ENCODE data around the gene APOF.
"Not testable (repeated sequence)": the region's sequence is repeated elsewhere in the genome, so short reads cannot be mapped to it uniquely, and the experiment has no call there.

APOF gene

GRCh38 chr12:56330936-56331490 lies 31.6 kb downstream of the APOF start:
- DNase-seq: no peak

DNA sequence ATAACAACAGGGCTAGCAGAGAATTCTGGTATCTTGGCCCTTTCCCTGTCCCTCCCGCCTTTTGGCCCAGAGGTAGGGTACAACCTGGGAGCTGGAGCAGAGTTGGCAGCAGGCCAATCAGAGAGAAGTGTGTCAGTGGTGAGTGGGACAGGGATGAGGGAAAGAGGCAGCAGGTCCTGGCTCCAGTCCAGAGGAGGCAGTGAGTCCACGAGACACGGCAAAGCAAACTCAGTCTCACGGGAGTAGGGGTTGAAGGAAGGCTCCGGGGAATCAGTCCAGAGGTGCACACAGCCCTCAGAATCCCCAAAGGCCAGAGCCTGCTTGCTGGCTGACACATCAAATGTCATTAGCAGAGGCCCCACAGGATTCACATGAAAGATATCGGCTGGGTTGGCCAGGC lies 36.1 kb downstream of the APOF start:
- DNase-seq: no peak

GRCh38 chr12:56326126-56326525 lies 36.5 kb downstream of the APOF start:
- no peak for DNase-seq

GRCh38 chr12:56324206-56324605 lies 38.5 kb downstream of the APOF start:
- no peak for DNase-seq

GRCh38 chr12:56321610-56322009 lies 41.0 kb downstream of the APOF start:
- DNase-seq: not testable (repeated sequence)

DNA sequence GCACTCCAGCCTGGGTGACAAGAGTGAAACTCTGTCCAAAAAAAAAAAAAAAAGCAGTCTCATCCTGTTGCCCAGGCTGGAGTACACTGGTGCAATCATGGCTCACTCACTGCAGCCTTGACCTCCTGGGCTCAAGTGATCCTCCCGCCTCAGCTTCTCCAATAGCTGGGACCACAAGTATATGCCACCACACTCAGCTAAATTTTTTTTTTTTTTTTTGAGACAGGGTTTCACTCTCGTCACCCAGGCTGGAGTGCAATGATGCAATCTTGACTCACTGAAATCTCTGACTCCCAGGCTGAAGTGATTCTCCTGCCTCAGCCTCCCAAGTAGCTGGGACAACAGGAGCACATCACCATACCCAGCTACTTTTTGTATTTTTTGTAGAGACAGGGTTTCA lies 41.6 kb downstream of the APOF start:
- DNase-seq: peak; percentile 30

- DNase-seq: no peak
These were observed 45.0 kb downstream of the APOF start for GRCh38 chr12:56317675-56318074.

DNA sequence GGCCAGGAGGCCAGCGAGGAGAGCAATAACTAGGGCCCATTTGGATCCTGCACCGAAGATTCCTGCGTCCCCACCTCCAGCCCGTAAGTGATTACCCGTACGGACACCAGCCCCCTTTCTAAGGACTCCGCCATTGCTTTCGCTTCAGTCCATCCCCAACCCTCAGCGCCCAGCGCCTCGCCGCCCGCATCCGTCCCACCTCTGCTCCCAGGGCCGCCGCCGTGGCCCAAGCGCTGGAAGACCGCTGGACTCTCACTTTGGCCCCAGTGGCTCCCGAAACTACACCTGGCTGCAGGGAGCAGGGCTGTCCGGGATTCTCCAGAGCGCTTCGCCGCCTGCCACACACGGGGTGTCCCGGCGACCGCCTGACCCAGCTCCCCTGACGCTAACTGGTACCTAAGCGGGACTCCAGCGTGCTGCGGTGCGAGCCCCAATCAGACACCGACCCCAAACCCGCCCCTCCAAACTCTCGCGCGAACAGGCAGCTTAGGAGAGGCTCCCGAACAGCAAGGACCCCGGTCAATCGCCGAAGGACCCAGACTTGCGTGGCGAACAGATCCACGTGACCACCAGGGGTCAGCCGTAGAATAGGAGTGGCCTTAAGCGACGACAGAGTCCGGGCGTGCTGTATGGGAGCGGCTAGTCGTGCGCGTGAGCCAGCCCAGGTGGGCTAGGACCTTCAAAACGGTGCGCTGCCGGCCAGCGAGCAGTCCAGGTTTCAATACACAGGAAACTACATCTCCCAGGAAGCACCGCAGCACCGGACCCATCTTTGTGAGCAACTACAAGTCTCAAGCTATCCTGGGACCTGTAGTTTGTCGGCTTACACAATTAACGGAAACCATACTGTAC lies 46.8 kb downstream of the APOF start, which contains the start of gene CNPY2:
TSS of gene CNPY2 (minus strand) at position 367 of the 852 bp plus-strand sequence. CDS start 771 bp downstream, outside the sequence.
- DNase-seq: peak; percentile 98

GRCh38 chr12:56315249-56315621 lies 47.4 kb downstream of the APOF start:
- DNase-seq: peak; percentile 11

DNA sequence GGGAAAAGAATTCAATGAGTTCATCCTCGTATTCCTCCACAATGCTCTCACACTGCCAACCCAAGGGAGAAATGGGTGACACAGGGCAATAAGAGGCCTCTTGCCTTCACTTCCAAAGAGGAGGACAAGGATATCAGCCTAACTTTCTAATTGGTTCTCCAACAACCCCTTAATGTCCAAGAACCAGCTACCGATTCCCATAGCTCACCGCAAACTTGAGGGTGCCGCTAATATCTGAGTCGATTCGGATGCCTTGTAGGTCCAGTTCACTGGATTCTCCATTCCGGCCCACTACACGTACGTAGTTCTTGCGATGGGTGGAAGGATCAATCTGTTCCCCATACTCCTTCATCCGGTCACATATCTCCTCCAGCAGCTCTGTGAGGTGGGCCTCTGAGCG lies 51.7 kb downstream of the APOF start:
- no peak for DNase-seq

Measured in fibroblast of skin of back (primary cell).